Activated CD4-positive, CD25-positive, alpha-beta regulatory T cell (primary cell): ENCODE measurements around the gene C1QTNF5.

ENCODE experiments used
- DNase-seq, 4 experiments: peaks; one replicate each; lab custom pipeline; 2025; lab: John Stamatoyannopoulos, UW

Gene C1QTNF5

GRCh38 chr11:119318240-119319135 is 22.2 kb downstream of the C1QTNF5 start:
- no peak for DNase-seq

GRCh38 chr11:119317592-119318239 is 23.0 kb downstream of the C1QTNF5 start:
- no peak for DNase-seq

GRCh38 chr11:119316729-119317591 is 23.7 kb downstream of the C1QTNF5 start, which contains the start of gene MCAM:
MCAM (minus strand) TSS chr11:119317130; CDS start chr11:119317101, 29 bp downstream.
- no peak for DNase-seq

GRCh38 chr11:119316016-119316728 is 24.5 kb downstream of the C1QTNF5 start:
- no peak for DNase-seq

GRCh38 chr11:119315131-119316015 is 25.3 kb downstream of the C1QTNF5 start:
- peak in 2 of 4 experiments; percentile 37 to 39 for DNase-seq

GRCh38 chr11:119314726-119315125 is 26.0 kb downstream of the C1QTNF5 start:
- DNase-seq = no peak

GRCh38 chr11:119310682-119311052 is 30.0 kb downstream of the C1QTNF5 start:
- DNase-seq = no peak

- DNase-seq = no peak
These were observed 30.6 kb downstream of the C1QTNF5 start for GRCh38 chr11:119309953-119310681.

GRCh38 chr11:119309411-119309810 is 31.3 kb downstream of the C1QTNF5 start:
- no peak for DNase-seq

- DNase-seq = no peak
These were observed 32.7 kb downstream of the C1QTNF5 start for GRCh38 chr11:119307974-119308373.

- DNase-seq = no peak
These were observed 33.5 kb downstream of the C1QTNF5 start for GRCh38 chr11:119307219-119307618.

GRCh38 chr11:119306373-119306890 is 34.3 kb downstream of the C1QTNF5 start:
- no peak for DNase-seq

GRCh38 chr11:119305556-119306372 is 34.9 kb downstream of the C1QTNF5 start:
- DNase-seq = no peak

- no peak for DNase-seq
These were observed 37.4 kb downstream of the C1QTNF5 start for GRCh38 chr11:119303227-119303718.

- no peak for DNase-seq
These were observed 40.3 kb downstream of the C1QTNF5 start for GRCh38 chr11:119300198-119300964.

GRCh38 chr11:119299416-119299815 is 41.3 kb downstream of the C1QTNF5 start:
- DNase-seq = no peak

- no peak for DNase-seq
These were observed 42.0 kb downstream of the C1QTNF5 start for GRCh38 chr11:119298726-119299125.

GRCh38 chr11:119297938-119298337 is 42.7 kb downstream of the C1QTNF5 start:
- no peak for DNase-seq
